HG02885 (cell line): ENCODE measurements around the gene DHRS1.
"Not testable (repeated sequence)": the region's sequence is repeated elsewhere in the genome, so short reads cannot be mapped to it uniquely, and the experiment has no call there.

Experiments used
- ATAC-seq: cut with Tn5 transposase; IDR thresholded peaks from one replicate; pipeline ENCODE4 v1.9.1; 2021; ENCODE audit warnings: mild to moderate bottlenecking; ENCODE audit not compliant: unreplicated experiment, poor library complexity

DHRS1 gene

GRCh38 chr14:24329073-24329663, 29.6 kb upstream of the DHRS1 start:
- no peak for ATAC-seq

DNA sequence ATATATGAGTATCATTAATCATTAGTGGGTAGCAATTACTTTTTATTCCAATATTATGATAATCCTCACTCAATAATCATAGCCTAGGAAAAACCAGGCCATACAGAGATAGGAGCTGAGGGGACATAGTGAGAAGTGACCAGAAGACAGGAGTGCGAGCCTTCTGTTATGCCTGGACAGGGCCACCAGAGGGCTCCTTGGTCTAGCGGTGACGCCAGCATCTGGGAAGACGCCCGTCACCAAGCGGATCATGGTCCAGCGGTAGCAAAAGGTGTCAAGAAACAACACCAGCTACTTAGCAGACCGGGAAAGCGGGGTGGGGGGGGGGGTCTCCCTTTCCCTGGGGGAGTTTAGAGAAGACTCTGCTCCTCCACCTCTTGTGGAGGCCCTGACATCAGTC, 28.3 kb upstream of the DHRS1 start:
- not testable (repeated sequence) for ATAC-seq

DNA sequence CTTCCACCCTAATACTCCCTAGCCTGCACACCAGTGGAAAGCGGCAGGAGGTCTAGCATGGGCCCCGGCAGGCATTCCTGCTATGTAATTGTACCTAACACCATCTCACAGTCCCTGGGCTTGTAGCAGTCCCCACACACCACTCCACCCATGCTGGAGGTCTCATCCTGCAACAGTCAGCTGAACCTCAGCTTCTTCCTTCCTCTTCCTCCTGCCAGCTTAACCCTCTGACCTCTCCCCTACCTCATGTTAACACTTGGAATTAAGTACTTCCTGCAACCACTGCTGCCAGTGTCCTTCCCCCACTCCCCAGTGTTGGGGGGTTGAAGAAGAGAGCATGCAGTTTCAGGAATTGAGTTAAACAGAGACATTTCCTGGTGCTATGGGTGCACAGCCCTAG, 27.7 kb upstream of the DHRS1 start:
- no peak for ATAC-seq

DNA sequence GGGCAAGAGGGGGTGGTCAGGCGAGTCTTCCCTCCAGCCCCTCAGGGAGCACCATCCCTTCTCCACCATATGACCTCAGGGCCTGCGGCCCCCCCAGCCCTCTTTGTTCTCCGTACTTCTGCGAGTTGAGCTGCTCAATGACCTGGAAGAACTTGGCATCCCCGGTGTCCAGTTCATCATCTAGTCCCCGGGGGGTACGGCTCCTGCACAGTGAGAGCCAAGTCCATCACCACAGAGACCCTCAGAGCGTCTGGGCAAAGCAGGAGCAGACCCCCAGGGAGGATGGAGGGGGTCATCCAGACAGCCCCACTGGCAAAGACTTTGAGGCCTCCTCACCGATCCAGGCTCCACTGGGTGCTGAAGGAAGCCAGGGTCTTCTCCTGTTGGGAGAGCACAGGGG, 26.4 kb upstream of the DHRS1 start:
- ATAC-seq: no peak

- no peak for ATAC-seq
Observed at GRCh38 chr14:24325041-24325530, 25.5 kb upstream of the DHRS1 start.

DNA sequence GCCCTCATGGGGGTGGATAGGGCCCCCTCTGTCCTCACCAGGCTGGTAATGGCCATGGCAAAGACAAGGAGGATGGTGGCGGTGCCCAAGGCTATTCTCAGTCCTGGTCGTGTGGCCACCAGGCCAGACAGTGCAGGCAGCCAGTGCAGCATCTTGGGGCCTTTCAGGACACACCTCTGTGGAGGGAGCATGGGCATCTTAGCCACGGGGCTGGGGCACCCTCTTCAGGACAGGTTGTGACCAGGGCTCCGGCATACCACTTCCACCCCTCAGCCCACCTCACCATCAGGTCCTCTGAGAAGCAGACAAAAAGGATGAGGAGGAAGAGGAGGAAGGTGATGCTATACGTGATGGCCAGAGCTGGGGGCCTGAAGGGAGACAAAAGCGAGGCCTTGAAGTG, 24.4 kb upstream of the DHRS1 start:
- no peak for ATAC-seq

DNA sequence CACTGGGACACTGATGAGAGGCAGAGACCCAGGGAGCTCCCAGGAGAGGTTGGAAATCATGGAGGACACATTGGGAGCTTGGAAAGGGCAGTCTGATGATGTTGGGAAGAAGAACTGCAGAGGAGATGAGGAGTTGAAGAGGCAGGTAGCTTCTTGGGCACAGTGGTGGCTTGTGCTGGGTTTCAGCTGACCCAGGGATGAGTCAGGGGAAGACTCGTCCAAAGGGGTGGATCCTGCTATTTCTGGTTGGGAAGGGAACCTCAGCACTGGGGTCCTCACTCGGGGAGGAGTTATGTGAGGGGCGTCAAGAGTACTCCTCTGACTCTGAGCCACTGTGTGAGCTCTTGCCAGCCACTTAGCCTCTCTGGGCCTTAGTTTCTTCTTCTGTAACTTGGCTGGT, 23.8 kb upstream of the DHRS1 start:
- ATAC-seq: no peak

DNA sequence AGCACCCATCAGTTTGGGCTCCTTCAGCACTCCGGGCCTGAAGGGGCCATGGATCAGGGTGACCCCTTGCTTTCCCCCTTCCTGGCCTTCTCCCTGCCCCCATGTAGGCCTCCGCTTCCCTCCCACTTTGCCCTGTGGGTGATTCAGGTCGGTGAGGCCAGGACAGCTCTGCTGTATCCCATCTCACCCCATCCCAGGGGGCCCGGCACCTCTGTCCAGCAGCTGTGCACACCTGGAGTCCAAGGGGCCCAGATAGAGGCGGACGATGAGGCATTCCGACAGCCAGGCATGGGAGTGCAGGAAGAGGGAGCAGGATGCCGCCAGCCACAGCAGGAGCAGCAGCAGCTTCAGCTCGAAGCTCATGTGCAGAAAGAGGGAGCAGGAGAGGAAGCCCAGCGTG, 23.1 kb upstream of the DHRS1 start:
- no peak for ATAC-seq

- no peak for ATAC-seq
Observed at GRCh38 chr14:24321212-24321975, 21.8 kb upstream of the DHRS1 start.

DNA sequence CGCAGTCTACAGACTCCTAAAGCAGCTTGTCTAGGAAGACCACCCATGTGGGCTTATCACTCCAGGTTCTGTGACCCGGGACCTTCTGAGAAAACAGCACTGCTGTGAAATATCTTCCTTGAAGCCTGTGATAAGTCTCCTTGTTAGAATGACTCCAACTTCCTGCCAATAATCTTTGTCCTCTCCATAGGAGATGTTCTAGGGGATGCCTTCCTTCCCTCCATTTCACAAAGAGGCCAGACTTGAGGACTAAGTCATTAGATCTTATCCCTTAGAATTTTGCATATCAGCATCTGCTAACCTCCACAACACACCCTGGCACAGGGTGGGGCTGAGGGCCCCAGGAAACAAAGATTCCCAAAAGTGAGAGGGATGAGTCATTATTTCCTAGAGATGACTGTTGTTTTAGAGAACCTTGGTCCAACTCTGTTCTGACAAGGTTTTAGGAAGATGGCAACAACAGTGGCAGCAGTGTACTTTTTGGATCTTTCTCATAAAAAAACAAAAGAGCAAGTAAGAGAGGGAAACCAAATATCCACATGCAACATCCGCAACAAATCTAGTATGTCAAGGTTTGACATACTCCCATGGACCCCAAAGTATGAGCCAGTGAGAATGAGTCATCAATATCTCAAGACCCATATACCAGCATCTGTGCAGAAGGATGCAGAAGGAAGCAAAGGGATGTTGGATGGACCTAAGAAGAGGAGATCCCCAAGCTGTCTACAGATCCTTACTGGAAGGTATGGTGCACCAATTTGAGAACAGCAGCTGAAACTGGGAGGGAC, 17.8 kb upstream of the DHRS1 start:
- no peak for ATAC-seq

GRCh38 chr14:24316597-24316950, 17.0 kb upstream of the DHRS1 start:
- no peak for ATAC-seq

- ATAC-seq: no peak
Observed at GRCh38 chr14:24315807-24316596, 16.4 kb upstream of the DHRS1 start.

- no peak for ATAC-seq
Observed at GRCh38 chr14:24315243-24315806, 15.7 kb upstream of the DHRS1 start.

DNA sequence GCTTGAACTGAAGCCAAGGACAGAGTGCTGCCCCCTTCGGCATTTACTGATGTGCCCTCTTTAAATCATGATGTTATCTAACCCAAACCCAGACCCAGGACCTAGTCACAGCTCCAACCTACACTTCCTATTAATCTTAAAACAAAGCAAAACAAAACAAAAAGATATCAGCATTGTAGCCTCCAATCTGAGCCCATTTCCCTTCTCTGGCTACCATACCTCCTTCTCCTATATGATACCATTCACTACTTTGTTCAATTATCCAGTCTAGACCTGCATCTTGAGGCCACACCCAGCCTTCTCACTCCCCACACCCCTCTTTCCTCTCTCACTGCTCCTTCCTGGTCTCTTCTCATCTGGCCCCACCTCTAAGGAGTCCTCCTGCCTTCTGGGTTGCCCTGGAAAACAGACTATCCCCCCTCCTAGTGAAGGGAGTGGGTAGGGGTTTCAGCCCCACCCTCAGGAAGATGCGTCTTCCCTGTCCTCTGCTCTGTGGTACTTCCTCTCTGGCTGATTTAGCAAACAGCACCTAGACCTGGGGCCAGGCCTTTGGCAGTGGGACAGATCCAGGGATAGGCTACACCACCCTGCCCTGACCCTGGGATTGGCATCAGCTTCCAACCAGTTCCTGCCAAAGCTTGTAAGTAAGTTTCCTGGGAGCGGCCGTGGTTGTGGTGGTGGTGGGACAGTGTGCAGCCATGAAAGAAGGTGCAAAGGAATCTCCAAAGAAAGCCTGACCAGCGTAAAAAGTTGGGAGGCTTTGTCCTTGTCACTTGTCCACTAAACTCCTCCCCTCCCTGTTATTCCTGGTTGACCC, 15.0 kb upstream of the DHRS1 start:
- no peak for ATAC-seq

DNA sequence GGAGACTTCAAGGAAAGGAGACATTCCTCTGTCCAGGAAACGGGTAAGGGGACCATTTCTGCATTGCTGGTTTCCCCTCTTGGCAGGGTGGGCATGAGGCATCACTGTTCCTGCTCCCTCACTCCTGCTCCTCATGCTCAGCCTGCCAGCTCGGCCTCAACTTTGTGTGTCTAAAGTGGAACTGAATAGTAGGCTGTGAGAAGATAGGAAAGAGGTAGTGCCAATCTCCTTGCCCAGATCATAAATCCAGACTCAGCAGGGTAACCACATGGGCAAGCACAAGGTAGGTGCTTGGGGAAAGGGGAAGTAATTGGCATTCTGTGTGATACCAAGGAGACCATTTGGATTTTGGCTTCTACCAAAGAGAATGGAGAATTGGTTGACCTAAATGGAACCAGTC, 14.3 kb upstream of the DHRS1 start:
- ATAC-seq: no peak

DNA sequence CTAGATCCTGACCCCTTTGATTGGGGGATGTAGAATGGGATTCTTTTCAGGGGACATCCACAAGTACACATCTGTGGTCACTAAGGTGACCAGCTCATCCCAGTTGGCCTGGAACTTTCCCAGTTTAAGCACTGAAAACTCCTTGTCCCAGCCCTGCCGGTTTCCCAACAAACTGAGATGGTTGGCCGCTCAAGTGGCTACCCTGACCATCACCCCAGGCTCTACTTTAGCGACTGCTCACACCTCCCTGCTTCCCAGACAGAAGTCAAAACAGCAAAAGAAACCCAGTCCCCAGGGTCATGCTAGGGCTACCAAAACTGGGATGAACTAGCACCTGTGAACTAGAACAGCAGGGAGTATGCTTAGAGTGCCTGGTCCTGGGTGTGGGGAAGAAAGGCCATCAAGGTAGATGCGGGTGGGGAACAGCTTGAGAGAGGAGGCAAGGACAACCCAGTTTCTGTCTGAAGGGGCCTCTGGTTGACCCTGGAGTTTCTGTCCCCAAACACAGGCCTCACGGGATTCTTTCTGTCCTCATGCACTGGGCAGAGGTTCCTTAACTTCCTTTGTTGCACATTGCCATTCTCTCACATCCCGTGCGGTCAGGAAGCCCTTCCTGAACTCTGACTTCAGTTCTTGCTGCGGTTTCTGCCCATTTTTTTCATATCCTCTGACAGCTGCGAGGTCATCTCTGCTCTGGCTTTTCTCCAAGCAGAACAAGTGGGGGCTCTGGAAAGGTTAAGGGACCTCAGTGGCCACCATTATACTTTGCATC, 13.3 kb upstream of the DHRS1 start:
- no peak for ATAC-seq

- no peak for ATAC-seq
Observed at GRCh38 chr14:24311837-24312615, 12.4 kb upstream of the DHRS1 start.
